Mesodermal cell (in vitro differentiated cells): Measurements from ENCODE around the gene PTPRN2.

ENCODE experiments used
- H3K27ac ChIP-seq: 2 replicates; pipeline ENCODE4 v1.7.0; 2013; ENCODE audit warnings: mild to moderate bottlenecking, low read depth, low read length, moderate library complexity; ENCODE audit not compliant: severe bottlenecking
- H3K36me3 ChIP-seq: 2 replicates; pipeline ENCODE4 v1.7.1; 2013; ENCODE audit warnings: mild to moderate bottlenecking, low read length, moderate library complexity; ENCODE audit not compliant: control insufficient read depth, insufficient read depth
- H3K4me1 ChIP-seq: one replicate; pipeline ENCODE4 v1.7.1; 2013; ENCODE audit warnings: mild to moderate bottlenecking, low read length; ENCODE audit not compliant: insufficient read depth, control insufficient read depth, poor library complexity, severe bottlenecking
- H3K4me3 ChIP-seq: 2 replicates; pipeline ENCODE4 v1.7.0; 2013; ENCODE audit warnings: low read length, control low read depth, mild to moderate bottlenecking; ENCODE audit not compliant: insufficient read depth, poor library complexity, severe bottlenecking; ENCODE audit errors: extremely low read depth
- H3K9me3 ChIP-seq: 2 replicates; pipeline ENCODE4 v1.7.1; 2013; ENCODE audit warnings: mild to moderate bottlenecking, low read length, moderate library complexity; ENCODE audit not compliant: control insufficient read depth
- WGBS, 2 experiments: methylation state at CpG; one replicate each; pipeline ENCODE4 v1.1.5; 2013; ENCODE audit warnings: missing lambda C conversion rate in 2 of 2; ENCODE audit not compliant: insufficient coverage in 2 of 2; 5-methylcytosine and 5-hydroxymethylcytosine counted together

Gene PTPRN2

GRCh38 chr7:158027646-158028045 lies 560.0 kb downstream of the PTPRN2 start:
- no peaks in the 10 kb centered on the region for H3K4me1 ChIP-seq
- 63 to 77% methylated on average over 5 to 6 of the region's 6 CpGs for WGBS, 2 experiments
- no peak overlapping the region for H3K27ac ChIP-seq
- no peaks in the 10 kb centered on the region for H3K36me3 ChIP-seq
- peaks cover 68% of the 10 kb centered on the region for H3K9me3 ChIP-seq
- H3K4me3 ChIP-seq = no peak overlapping the region

GRCh38 chr7:158026636-158027265 lies 560.9 kb downstream of the PTPRN2 start:
- 73% methylated on average over 16 to 17 of the region's 17 CpGs for WGBS, 2 experiments
- Histone ChIP-seq H3K27ac (no peak overlapping the region), H3K9me3 (peaks cover 67% of the 10 kb centered on the region), H3K36me3 (no peaks in the 10 kb centered on the region), H3K4me1 (no peaks in the 10 kb centered on the region), H3K4me3 (no peak overlapping the region)

- 76 to 82% methylated on average over 23 of the region's 30 CpGs for WGBS, 2 experiments
- peaks cover 62% of the 10 kb centered on the region for H3K9me3 ChIP-seq
These were observed 561.7 kb downstream of the PTPRN2 start for GRCh38 chr7:158025686-158026600.

GRCh38 chr7:158024881-158025280 lies 562.7 kb downstream of the PTPRN2 start:
- no peak overlapping the region for H3K4me3 ChIP-seq
- H3K36me3 ChIP-seq = no peaks in the 10 kb centered on the region
- no peaks in the 10 kb centered on the region for H3K4me1 ChIP-seq
- 61 to 69% methylated on average over 2 to 4 of the region's 5 CpGs for WGBS, 2 experiments
- H3K27ac ChIP-seq = no peak overlapping the region
- H3K9me3 ChIP-seq = peaks cover 65% of the 10 kb centered on the region

More at GRCh38 chr7:158025686-158026600, 561.7 kb downstream of the PTPRN2 start:
- H3K4me1 ChIP-seq = no peaks in the 10 kb centered on the region
- H3K36me3 ChIP-seq = no peaks in the 10 kb centered on the region
- H3K27ac ChIP-seq = no peak overlapping the region
- no peak overlapping the region for H3K4me3 ChIP-seq

GRCh38 chr7:158024351-158024715 lies 563.3 kb downstream of the PTPRN2 start:
- H3K4me3 ChIP-seq = no peak overlapping the region
- no peaks in the 10 kb centered on the region for H3K36me3 ChIP-seq
- WGBS, 2 experiments = 51 to 63% methylated on average over 6 of the region's 6 CpGs
- no peak overlapping the region for H3K27ac ChIP-seq
- H3K9me3 ChIP-seq = peaks cover 70% of the 10 kb centered on the region
- no peaks in the 10 kb centered on the region for H3K4me1 ChIP-seq

- peaks cover 74% of the 10 kb centered on the region for H3K9me3 ChIP-seq
- H3K4me1 ChIP-seq = no peaks in the 10 kb centered on the region
- no peaks in the 10 kb centered on the region for H3K36me3 ChIP-seq
- no peak overlapping the region for H3K27ac ChIP-seq
- WGBS, 2 experiments = 68 to 76% methylated on average over 5 to 7 of the region's 7 CpGs
- no peak overlapping the region for H3K4me3 ChIP-seq
These were observed 563.8 kb downstream of the PTPRN2 start for GRCh38 chr7:158023681-158024350.

GRCh38 chr7:158023157-158023556 lies 564.5 kb downstream of the PTPRN2 start:
- 63 to 75% methylated on average over 5 to 6 of the region's 8 CpGs for WGBS, 2 experiments
- Histone ChIP-seq H3K4me3 (no peak overlapping the region), H3K27ac (no peak overlapping the region), H3K4me1 (no peaks in the 10 kb centered on the region), H3K36me3 (no peaks in the 10 kb centered on the region), H3K9me3 (peaks cover 71% of the 10 kb centered on the region)

GRCh38 chr7:158022601-158023000 lies 565.0 kb downstream of the PTPRN2 start:
- H3K27ac ChIP-seq = no peak overlapping the region
- 80 to 93% methylated on average over 8 of the region's 9 CpGs for WGBS, 2 experiments
- H3K36me3 ChIP-seq = no peaks in the 10 kb centered on the region
- no peak overlapping the region for H3K4me3 ChIP-seq
- no peaks in the 10 kb centered on the region for H3K4me1 ChIP-seq
- H3K9me3 ChIP-seq = peaks cover 66% of the 10 kb centered on the region

- no peak overlapping the region for H3K27ac ChIP-seq
- WGBS, 2 experiments = 77 to 87% methylated on average over 3 to 4 of the region's 4 CpGs
- H3K36me3 ChIP-seq = no peaks in the 10 kb centered on the region
- no peak overlapping the region for H3K4me3 ChIP-seq
- no peaks in the 10 kb centered on the region for H3K4me1 ChIP-seq
- peaks cover 72% of the 10 kb centered on the region for H3K9me3 ChIP-seq
These were observed 565.8 kb downstream of the PTPRN2 start for GRCh38 chr7:158021836-158022235.

- Histone ChIP-seq H3K27ac (no peak overlapping the region), H3K4me3 (no peak overlapping the region), H3K36me3 (no peaks in the 10 kb centered on the region), H3K9me3 (peaks cover 72% of the 10 kb centered on the region), H3K4me1 (no peaks in the 10 kb centered on the region)
- WGBS, 2 experiments = 84 to 94% methylated on average over 7 of the region's 8 CpGs
These were observed 566.9 kb downstream of the PTPRN2 start for GRCh38 chr7:158020706-158021095.
